GM13977 (cell line): ENCODE measurements around the gene CSPG4.
"Not testable (repeated sequence)": the region's sequence is repeated elsewhere in the genome, so short reads cannot be mapped to it uniquely, and the experiment has no call there.

Source experiments
- DNase-seq: peaks from one replicate; pipeline ENCODE4 v3.0.0; 2012; ENCODE audit warnings: low spot score
- in situ Hi-C: fragments of 300-500 bp; cut with MboI; formaldehyde crosslinking; loops from one replicate; pipeline ENCODE4 v1.12.0; 2022; ENCODE audit warnings: low sequenced_read_pairs, low pct_unique_long_range_greater_than_20kb, mixed read lengths, inconsistent platforms; ENCODE audit not compliant: unreplicated experiment
- TF ChIP-seq, protein P1 (sequence below): IDR thresholded peaks from 2 replicates; pipeline ENCODE4 v1.5.1; 2012; ENCODE audit warnings: mild to moderate bottlenecking, control low read depth; ENCODE audit not compliant: insufficient read depth; ENCODE audit errors: extremely low read depth, missing control alignments

CSPG4 gene

DNA sequence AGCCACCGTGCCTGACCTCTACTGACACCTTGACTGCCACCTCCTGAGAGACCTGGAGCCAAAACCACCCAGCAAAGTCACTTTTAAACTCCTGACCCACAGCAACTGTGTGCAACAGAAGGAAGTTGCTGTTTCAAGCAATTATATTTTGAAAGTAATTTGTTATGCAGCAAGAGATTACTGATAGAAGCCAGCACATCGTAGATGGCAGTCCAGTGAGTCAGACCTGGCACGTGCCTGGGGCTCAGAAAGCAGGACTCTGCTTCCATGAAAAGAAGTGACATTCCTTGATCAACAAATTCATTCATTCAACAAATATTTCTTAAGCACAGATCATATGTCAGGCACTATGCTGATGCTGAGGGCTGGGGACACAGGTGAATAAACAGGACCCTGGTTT is 5.7 kb upstream of the CSPG4 start:
- TF ChIP-seq, protein P1, sequence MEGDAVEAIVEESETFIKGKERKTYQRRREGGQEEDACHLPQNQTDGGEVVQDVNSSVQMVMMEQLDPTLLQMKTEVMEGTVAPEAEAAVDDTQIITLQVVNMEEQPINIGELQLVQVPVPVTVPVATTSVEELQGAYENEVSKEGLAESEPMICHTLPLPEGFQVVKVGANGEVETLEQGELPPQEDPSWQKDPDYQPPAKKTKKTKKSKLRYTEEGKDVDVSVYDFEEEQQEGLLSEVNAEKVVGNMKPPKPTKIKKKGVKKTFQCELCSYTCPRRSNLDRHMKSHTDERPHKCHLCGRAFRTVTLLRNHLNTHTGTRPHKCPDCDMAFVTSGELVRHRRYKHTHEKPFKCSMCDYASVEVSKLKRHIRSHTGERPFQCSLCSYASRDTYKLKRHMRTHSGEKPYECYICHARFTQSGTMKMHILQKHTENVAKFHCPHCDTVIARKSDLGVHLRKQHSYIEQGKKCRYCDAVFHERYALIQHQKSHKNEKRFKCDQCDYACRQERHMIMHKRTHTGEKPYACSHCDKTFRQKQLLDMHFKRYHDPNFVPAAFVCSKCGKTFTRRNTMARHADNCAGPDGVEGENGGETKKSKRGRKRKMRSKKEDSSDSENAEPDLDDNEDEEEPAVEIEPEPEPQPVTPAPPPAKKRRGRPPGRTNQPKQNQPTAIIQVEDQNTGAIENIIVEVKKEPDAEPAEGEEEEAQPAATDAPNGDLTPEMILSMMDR, result no peak
- in situ Hi-C loops, result no loop called here
- DNase-seq, result no peak

DNA sequence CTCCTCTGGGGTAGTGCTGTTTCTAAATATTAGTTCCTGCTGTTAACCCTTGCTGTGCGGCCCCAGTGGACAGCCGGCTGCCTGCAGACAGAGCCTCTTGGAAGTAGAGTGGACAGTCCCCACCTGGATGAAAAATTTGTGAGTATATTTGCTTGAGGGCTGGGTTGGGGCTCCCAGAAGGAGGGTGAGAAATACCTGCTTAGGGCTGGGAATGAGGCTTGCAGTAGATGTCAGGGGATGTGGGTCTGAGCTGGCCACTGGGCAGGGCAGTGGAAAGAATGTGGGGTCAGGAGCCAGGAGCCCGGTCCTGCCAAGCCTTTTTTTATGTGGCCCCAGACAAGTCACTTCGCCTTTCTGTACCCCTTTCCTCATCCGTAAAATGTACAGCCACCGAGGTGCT is 4.4 kb upstream of the CSPG4 start:
- not testable (repeated sequence) for DNase-seq

DNA sequence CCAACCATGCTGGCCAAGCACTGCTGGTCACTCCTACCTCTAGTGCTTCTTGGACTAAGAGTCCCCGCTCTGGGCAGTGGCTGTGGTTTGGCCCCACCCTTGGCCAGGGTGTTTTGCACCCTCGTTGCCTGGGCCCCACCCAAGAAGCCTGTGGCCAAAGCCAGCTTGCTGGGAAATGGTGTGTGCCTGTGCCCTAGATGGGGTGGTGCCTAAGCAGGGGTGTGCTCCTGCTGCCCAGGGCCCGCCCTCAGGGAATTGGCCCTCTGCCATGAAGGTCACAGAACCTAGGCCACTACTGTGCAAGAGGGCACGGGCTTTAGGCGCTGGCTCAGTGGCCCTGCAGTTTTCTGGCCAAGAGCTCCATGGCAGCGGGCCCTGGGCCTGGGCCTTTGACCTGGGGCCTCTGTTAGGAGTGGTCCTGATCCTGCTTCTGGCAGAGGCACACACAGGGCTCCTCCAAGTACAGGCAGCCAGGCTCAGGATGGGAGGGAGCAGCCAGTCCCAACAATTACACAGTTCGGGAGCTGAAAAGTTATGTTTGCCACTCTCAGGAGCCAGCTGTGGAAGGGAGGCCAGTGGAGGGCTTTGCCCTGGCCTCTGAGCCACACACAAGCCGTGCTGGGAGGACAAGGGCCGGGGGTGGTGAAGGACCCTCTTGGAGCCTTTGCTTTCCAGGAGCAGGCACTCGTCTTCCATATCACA is 3.8 kb upstream of the CSPG4 start:
- DNase-seq, in situ Hi-C loops: not testable (repeated sequence)

More for the DNA sequence above, 4.4 kb upstream of the CSPG4 start:
- in situ Hi-C loops, result not testable (repeated sequence)

DNA sequence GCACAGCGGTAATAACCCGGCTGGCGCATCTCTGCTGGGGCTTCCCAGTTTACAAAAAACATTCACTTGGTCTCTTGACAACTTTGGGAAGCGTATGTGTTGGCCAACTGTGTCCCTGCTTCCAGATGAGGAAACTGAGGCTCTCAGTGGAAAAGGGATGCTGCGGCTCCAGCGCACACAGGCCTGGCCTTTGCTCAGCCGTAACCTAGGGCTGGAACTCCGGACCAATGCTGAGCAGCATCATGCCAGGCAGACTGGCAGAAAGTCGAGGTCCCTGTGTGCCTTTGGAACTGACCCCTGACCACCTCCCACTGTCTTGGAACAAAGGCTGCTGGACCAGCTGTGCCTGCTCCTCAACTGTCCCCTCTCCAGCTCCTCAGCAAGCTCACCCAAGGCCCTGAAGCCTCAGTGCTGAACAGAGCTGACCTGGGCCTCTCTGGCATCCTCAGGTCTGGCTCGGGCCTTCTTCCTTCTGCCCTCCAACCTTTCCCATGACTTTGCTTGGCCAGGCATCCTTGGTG is 2.7 kb upstream of the CSPG4 start:
- DNase-seq, in situ Hi-C loops: not testable (repeated sequence)

DNA sequence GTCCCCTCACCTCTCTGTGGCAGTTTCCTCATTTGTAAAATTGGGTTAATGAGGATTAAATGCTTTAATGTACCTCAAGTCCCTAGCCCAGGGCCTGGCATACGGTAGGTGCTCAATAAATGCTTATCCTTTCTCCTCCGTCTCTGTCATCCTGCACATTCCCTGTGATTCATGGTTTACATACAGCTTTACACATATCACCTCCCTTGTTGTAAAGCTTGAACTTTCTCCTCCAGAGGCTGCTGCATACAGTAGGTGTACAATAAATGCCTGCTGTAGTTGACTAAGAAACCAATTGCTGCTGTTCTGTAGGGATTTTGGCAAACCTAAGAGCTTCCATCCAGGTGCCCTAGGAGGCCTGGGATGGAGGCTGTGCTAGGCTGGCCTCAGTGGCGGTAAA is 1.5 kb upstream of the CSPG4 start:
- in situ Hi-C loops, result no loop called here
- TF ChIP-seq, protein P1, result no peak
- no peak for DNase-seq

DNA sequence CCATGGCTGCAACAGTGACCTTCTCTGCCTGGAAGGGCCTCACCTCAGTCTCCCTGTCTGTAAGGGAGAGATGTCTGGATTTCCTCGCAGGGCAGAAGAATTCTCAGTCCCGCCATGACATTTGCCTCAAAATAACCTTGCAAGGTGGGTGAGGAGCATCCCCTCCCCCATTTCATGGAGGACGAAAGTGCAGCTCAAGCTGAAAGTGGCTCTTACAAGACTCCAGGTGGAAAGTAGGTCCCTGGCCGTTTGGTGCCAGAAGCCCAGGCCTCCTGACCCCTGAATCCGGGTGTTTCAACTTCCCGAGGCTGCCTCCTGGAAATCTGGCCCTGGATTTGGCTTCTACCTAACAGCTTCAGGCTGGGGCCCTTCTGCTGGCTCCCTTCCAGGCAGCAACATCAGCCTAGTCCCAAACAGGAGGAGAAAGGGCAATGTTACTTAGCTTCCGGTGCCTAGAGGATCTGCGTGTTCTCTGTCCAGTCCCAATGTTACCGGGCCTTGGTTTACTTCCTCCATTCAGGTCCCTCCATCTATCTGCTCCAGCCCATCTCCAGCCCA is 769 bp upstream of the CSPG4 start:
- no peak for DNase-seq
- TF ChIP-seq, protein P1, result no peak
- in situ Hi-C loops, result no loop called here

DNA sequence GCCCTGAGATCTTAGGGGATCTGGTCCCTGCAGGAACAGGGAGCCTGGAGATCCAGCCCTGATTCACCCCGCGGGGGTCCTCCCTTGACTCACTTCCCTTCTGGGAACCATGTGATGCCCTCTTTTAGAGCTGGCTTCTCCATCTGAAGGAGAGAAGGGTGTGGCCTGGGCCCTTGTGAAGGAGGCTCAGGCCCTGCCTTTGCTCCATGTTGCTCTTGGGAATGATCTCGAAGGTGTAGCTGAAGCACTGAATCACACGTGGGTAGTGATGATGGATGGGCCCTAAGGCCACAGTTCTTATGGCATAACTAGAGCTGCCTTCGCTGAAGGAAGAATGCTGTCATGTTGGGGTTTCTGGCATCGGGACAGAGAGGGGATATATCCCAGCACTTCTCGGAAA is 1.2 kb downstream of the CSPG4 start:
- DNase-seq, in situ Hi-C loops: not testable (repeated sequence)

DNA sequence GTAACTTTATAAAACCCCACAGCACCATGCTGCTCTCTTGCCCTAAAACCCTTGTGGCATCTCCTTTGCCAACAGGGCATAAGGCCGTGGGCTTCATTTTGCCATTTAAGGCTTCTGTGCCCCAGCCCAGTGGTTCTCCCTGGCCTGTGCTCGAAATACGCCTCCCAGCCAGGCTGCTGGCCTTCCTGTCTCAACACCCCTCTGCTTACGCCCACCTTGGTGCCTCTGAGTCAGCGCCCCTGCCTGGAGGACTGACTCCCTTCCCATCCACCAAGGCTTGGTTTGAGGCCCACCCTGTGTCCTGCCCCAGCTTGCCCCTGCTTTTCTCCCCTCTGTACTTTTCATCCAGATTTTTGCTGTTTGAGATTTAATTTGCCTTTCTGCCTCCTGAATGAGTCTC is 1.8 kb downstream of the CSPG4 start:
- in situ Hi-C loops, DNase-seq: not testable (repeated sequence)

DNA sequence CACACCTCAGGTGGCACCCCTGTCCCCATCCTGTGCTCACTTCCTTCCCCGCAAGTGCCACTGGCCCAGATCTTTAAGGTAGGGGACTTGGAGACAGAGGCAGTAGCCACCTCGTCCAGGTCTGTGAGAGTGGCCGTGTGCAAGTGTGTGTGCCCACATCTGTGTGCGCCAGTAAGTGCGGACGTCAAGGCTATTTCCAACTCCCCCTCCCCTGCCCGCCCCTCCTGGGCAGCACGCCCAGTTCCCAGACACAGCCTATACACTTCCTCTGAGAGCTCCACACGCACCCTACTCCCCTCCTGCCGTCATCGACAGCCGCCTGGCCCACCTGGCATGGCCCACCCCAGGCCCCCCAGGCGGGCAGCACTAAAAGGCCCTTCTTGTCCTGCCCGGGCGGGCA is 3.2 kb downstream of the CSPG4 start:
- in situ Hi-C loops, DNase-seq: not testable (repeated sequence)

DNA sequence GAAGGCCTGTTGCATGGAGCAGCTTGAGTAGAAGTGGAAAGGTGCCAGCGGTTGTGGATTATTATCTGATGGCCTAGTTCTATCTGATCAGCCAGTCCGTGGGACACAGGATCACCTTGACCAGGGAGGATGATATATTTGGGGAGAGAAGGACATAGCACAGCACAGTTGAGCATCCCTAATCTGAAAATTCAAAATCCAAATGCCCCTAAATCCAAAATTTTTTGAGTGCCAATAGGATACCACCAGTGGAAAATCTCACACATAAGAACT is 6.0 kb downstream of the CSPG4 start:
- in situ Hi-C loops, result no loop called here
- no peak for DNase-seq
- TF ChIP-seq, protein P1, result no peak
